Measurements from ENCODE around the gene C1orf198. TPM values are rescaled to one million over a fixed set of nuclear protein-coding genes. Genes with fewer than 3 reads are reported as not detected.

The C1orf198 gene
- total RNA-seq, 6 experiments from 2014 or later: 72.4 to 118 (median 88.4) TPM

GRCh38 chr1:230796626-230797025 lies 71.7 kb downstream of the C1orf198 start:
- no peak overlapping the region for H3K27ac Mint-ChIP-seq
- no peak overlapping the region for H3K4me3 Mint-ChIP-seq
- no peak for DNase-seq
- TF ChIP-seq CTCF (IDR thresholded peaks at IDR 0.05): no peak
- no peaks in the 10 kb centered on the region for H3K4me1 Mint-ChIP-seq (ENCODE audit: low read depth)
- H3K27me3 Mint-ChIP-seq (ENCODE audit: insufficient read depth): peaks cover 11% of the 10 kb centered on the region
- no peaks in the 10 kb centered on the region for H3K9me3 Mint-ChIP-seq
- H3K36me3 Mint-ChIP-seq (ENCODE audit: low read depth): no peaks in the 10 kb centered on the region

GRCh38 chr1:230794871-230795605 lies 73.3 kb downstream of the C1orf198 start:
- Mint-ChIP-seq H3K4me3 (no peak overlapping the region), H3K4me1 (ENCODE audit: low read depth) (no peaks in the 10 kb centered on the region), H3K27me3 (ENCODE audit: insufficient read depth) (peaks cover 5% of the 10 kb centered on the region), H3K27ac (no peak overlapping the region), H3K9me3 (no peaks in the 10 kb centered on the region), H3K36me3 (ENCODE audit: low read depth) (no peaks in the 10 kb centered on the region)
- DNase-seq: no peak
- no peak for TF ChIP-seq CTCF (IDR thresholded peaks at IDR 0.05)

GRCh38 chr1:230794431-230794830 lies 73.9 kb downstream of the C1orf198 start:
- H3K4me3 Mint-ChIP-seq: no peak overlapping the region
- no peaks in the 10 kb centered on the region for H3K4me1 Mint-ChIP-seq (ENCODE audit: low read depth)

GRCh38 chr1:230793463-230793745 lies 74.9 kb downstream of the C1orf198 start:
- TF ChIP-seq CTCF (IDR thresholded peaks at IDR 0.05): no peak
- H3K4me3 Mint-ChIP-seq: no peak overlapping the region
- H3K4me1 Mint-ChIP-seq (ENCODE audit: low read depth): no peaks in the 10 kb centered on the region
- H3K9me3 Mint-ChIP-seq: no peaks in the 10 kb centered on the region
- no peaks in the 10 kb centered on the region for H3K36me3 Mint-ChIP-seq (ENCODE audit: low read depth)
- peaks cover 11% of the 10 kb centered on the region for H3K27me3 Mint-ChIP-seq (ENCODE audit: insufficient read depth)
- DNase-seq: no peak
- H3K27ac Mint-ChIP-seq: no peak overlapping the region

More at GRCh38 chr1:230794431-230794830, 73.9 kb downstream of the C1orf198 start:
- H3K27me3 Mint-ChIP-seq (ENCODE audit: insufficient read depth): peaks cover 5% of the 10 kb centered on the region
- no peak for TF ChIP-seq CTCF (IDR thresholded peaks at IDR 0.05)
- DNase-seq: no peak
- H3K36me3 Mint-ChIP-seq (ENCODE audit: low read depth): no peaks in the 10 kb centered on the region
- no peaks in the 10 kb centered on the region for H3K9me3 Mint-ChIP-seq
- no peak overlapping the region for H3K27ac Mint-ChIP-seq

GRCh38 chr1:230792691-230793462 lies 75.4 kb downstream of the C1orf198 start:
- TF ChIP-seq CTCF (IDR thresholded peaks at IDR 0.05): peak; percentile 39; the same call in 1 of the 2 replicates

More at GRCh38 chr1:230792691-230793462, 75.4 kb downstream of the C1orf198 start:
- no peaks in the 10 kb centered on the region for H3K36me3 Mint-ChIP-seq (ENCODE audit: low read depth)
- H3K9me3 Mint-ChIP-seq: no peaks in the 10 kb centered on the region
- H3K4me1 Mint-ChIP-seq (ENCODE audit: low read depth): no peaks in the 10 kb centered on the region
- DNase-seq: peak; percentile 1
- no peak overlapping the region for H3K4me3 Mint-ChIP-seq
- H3K27me3 Mint-ChIP-seq (ENCODE audit: insufficient read depth): peaks cover 14% of the 10 kb centered on the region
- no peak overlapping the region for H3K27ac Mint-ChIP-seq
